ENCODE measurements around the gene ZFYVE1.

Gene ZFYVE1

DNA sequence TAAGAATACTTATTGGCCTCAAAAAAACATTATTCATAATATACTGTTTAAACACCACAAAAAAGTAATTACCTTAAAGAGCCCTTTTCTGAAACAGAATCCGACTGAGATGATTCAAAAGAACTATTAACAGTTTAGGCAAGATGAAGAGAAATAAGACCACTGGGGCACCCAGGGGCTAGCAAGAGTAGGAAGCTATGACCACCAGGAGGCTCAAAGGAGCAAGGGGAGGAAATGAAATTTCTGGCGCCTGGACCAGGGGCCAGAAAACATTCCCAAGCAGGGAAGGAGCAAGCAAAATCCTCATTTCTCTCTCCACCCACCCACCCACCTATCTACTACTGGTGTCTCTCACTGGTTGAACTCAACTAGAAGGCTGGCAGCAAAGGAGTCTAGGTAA is 106.9 kb downstream of the ZFYVE1 start:
- Histone ChIP-seq H3K9ac (ENCODE audit: low read depth, low read length) (no peak overlapping the region), H3K27me3 (ENCODE audit: insufficient read depth, low read length) (peaks cover 4% of the 10 kb centered on the region), H3K4me1 (ENCODE audit: insufficient read depth, low read length) (no peaks in the 10 kb centered on the region), H3K36me3 (ENCODE audit: insufficient read depth, low read length) (no peaks in the 10 kb centered on the region), H3K4me3 (ENCODE audit: low read length) (no peak overlapping the region), H3K27ac (ENCODE audit: low read depth, low read length) (no peak overlapping the region), H3K9me3 (ENCODE audit: insufficient read depth, low read depth, low read length) (no peaks in the 10 kb centered on the region)
- 73% methylated on average over 2 of the region's 2 CpGs for WGBS
